NCI-H510A (cell line): Measurements from ENCODE around the gene MST1.
"Not testable (repeated sequence)": the region's sequence is repeated elsewhere in the genome, so short reads cannot be mapped to it uniquely, and the experiment has no call there.

Experiments used
- DNase-seq: peaks from one replicate; lab custom pipeline; 2025; lab: John Stamatoyannopoulos, UW

MST1 gene

GRCh38 chr3:49700453-49701128, 11.3 kb upstream of the MST1 start:
- no peak for DNase-seq

- no peak for DNase-seq
Measured at GRCh38 chr3:49700014-49700413, 10.7 kb upstream of the MST1 start.

- no peak for DNase-seq
Measured at GRCh38 chr3:49699281-49699979, 10.2 kb upstream of the MST1 start.

GRCh38 chr3:49695350-49696015, 6.2 kb upstream of the MST1 start:
- DNase-seq, result not testable (repeated sequence)

GRCh38 chr3:49694409-49695070, 5.3 kb upstream of the MST1 start:
- DNase-seq, result not testable (repeated sequence)

- not testable (repeated sequence) for DNase-seq
Measured at GRCh38 chr3:49691481-49691880, 2.2 kb upstream of the MST1 start.

GRCh38 chr3:49690856-49691255, 1.6 kb upstream of the MST1 start:
- DNase-seq, result not testable (repeated sequence)

GRCh38 chr3:49689908-49690624, 792 bp upstream of the MST1 start:
- DNase-seq, result not testable (repeated sequence)

GRCh38 chr3:49688338-49689045, 782 bp downstream of the MST1 start:
- DNase-seq, result not testable (repeated sequence)

- DNase-seq, result not testable (repeated sequence)
Measured at GRCh38 chr3:49687424-49687795, 1.9 kb downstream of the MST1 start.

GRCh38 chr3:49686769-49687423, 2.4 kb downstream of the MST1 start:
- not testable (repeated sequence) for DNase-seq

- DNase-seq, result not testable (repeated sequence)
Measured at GRCh38 chr3:49686346-49686745, 2.9 kb downstream of the MST1 start.

- not testable (repeated sequence) for DNase-seq
Measured at GRCh38 chr3:49685846-49686245, 3.4 kb downstream of the MST1 start.

- not testable (repeated sequence) for DNase-seq
Measured at GRCh38 chr3:49685103-49685502, 4.2 kb downstream of the MST1 start.

- not testable (repeated sequence) for DNase-seq
Measured at GRCh38 chr3:49684453-49684852, 4.8 kb downstream of the MST1 start.

- DNase-seq, result no peak
Measured at GRCh38 chr3:49683162-49683561, 6.1 kb downstream of the MST1 start.

GRCh38 chr3:49681543-49681942, 7.7 kb downstream of the MST1 start:
- no peak for DNase-seq

- no peak for DNase-seq
Measured at GRCh38 chr3:49681232-49681522, 8.1 kb downstream of the MST1 start.

- no peak for DNase-seq
Measured at GRCh38 chr3:49680493-49681231, 8.6 kb downstream of the MST1 start.

GRCh38 chr3:49675912-49676311, 13.4 kb downstream of the MST1 start:
- no peak for DNase-seq
